ENCODE data around the gene CYLD. TPM values are rescaled to one million over a fixed set of nuclear protein-coding genes. Genes with fewer than 3 reads are reported as not detected.
A peak's percentile ranks its signal among the peaks of the same experiment; 100 is the strongest.

The CYLD gene
- total RNA-seq, 1 experiment from 2014 or later, result 11.9 TPM

DNA sequence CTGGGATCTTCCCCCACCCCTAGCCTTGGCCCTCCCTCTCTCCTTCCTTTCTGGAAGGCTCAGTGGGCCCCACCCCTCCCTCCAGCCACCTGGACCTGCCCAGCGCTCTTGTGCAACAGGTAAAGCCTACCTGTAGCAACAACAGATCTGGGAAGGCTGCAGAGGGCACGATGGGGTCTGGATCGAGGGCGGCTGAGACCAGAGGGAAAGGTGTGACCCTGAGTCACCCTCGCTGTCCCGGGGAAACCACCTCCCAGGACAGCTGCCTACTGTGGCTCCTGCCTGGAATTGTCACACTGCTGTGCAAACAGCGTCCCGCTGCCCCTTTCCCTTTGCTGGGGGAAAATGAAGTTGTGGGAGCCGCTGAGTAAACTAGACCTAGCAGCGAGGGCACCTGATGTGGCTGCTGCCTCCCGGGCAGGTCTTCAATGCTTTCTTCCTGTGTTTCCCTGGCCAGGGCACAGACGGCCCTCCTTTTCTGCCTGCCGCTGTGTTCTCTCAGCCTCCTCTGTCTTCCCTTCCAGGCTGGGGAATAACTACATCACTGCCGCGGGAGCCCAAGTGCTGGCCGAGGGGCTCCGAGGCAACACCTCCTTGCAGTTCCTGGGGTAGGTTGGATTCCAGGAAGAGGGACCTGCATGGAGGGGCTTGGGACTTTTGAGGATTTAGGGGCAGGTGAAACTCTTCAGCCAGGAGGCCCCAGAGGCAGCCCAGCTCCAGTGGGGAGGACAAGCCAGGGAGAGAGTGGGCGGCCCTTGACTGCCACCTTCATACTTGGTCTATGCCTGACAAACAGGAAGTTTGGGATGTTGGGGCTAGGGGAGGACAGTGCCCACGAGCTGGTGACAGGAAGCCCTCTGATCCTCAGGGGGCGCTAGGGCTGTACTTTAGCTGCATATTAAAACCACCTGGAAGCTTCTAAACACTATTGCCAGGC is 22.2 kb upstream of the CYLD start:
- Histone ChIP-seq H3K27me3 (ENCODE audit: insufficient read depth, low read length) (no peaks in the 10 kb centered on the region), H4K20me1 (ENCODE audit: insufficient read depth) (no peaks in the 10 kb centered on the region), H3K27ac (ENCODE audit: low read depth, low read length) (no peak overlapping the region), H3K36me3 (ENCODE audit: control insufficient read depth in 1 of 2, insufficient read depth in 2 of 2, low read length in 2 of 2) (0 out of 4 replicates have a peak, but pooled peaks cover 0 to 2% of the 10 kb centered on the region in 2 experiments), H3K4me3 (replicated peaks in 1 of 2; ENCODE audit: low read depth in 1 of 2, low read length in 2 of 2) (no peak overlapping the region), H3K4me1 (ENCODE audit: control insufficient read depth in 1 of 2, insufficient read depth in 2 of 2, low read length in 2 of 2) (peaks cover 2 to 13% of the 10 kb centered on the region in 2 experiments; a peak in 3 of 4 replicates), H3K9me2 (ENCODE audit: insufficient read depth) (no peaks in the 10 kb centered on the region), H2AFZ (ENCODE audit: low read depth, low read length, poor library complexity, severe bottlenecking) (no peak overlapping the region), H3K79me2 (ENCODE audit: insufficient read depth, low read length) (no peaks in the 10 kb centered on the region), H3K9ac (ENCODE audit: low read length) (no peak overlapping the region), H3K4me2 (ENCODE audit: low read length) (no peak overlapping the region), H3K9me3 (ENCODE audit: control insufficient read depth in 1 of 2, insufficient read depth in 1 of 2, low read depth in 1 of 2, low read length in 2 of 2) (no peaks in the 10 kb centered on the region)
- no peak for DNase-seq (ENCODE audit: low read depth, low spot score)
- CTCF ChIA-PET, result no interaction called here
- no peak for TF ChIP-seq SRF (IDR thresholded peaks at IDR 0.05; ENCODE audit: low read depth)
- no peak for TF ChIP-seq ELF1 (IDR thresholded peaks at IDR 0.05; ENCODE audit: borderline replicate concordance, low read depth)
- TF ChIP-seq CEBPB (IDR thresholded peaks at IDR 0.05; ENCODE audit: low read depth), result peak; percentile 61; the same call in 1 of the 2 replicates
- TF ChIP-seq JUND (IDR thresholded peaks at IDR 0.05), result no peak
- intact Hi-C loops (cut with micrococcal nuclease), result no loop called here
- POLR2A ChIA-PET, result no interaction called here
- RAD21 ChIA-PET (ENCODE audit: low non-redundant PET in 1 of 2, low total read pairs in 2 of 2, uncharacterized antibody in 2 of 2, unreplicated experiment in 2 of 2), result no interaction called here
- BruUV-seq (replicated peaks), result no TSS peak
- peak; percentile 55 for ATAC-seq

DNA sequence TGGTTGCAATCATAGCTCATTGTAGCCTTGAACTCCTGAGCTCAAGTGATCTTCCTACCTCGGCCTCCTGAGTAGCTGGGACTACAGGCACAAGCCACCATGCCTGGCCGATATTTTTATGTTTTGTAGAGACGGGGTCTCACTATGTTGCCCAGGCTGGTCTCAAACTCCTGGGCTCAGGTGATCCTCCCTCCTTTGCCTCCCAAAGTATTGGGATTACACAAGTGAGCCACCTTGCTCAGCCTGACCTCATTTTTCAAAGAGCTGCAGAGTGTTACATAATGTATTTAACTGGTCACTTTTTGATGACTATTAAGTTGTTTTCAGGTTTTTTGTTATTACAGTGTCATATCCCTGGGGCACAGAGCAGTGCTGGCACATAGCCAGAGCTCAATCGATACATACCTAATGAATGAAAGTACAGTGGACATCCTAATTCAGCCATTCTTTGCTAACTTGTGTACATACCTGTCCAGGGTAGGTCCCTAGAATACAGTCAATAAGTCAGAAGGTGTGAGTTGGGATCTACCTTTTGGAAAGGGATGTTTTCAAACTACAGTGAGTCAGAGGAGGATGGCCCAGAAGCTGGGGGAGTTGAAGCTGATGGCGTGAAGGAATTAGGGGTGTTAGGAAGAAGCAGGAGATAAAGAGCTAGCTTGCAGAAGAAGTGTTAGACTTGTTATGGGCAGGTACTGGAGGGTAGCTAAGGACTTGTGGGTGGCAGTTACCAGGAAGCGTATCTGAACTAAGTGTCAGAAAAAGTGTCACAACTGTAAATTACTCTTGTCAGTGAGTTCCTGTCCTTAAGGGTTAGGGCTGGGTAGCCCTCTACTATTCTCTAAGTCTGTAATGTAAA is 20.1 kb upstream of the CYLD start:
- no peak for ATAC-seq
- Histone ChIP-seq H3K4me1 (ENCODE audit: control insufficient read depth in 1 of 2, insufficient read depth in 2 of 2, low read length in 2 of 2) (peaks cover 2 to 13% of the 10 kb centered on the region in 2 experiments; a peak in 3 of 4 replicates), H3K4me2 (ENCODE audit: low read length) (no peak overlapping the region), H3K79me2 (ENCODE audit: insufficient read depth, low read length) (no peaks in the 10 kb centered on the region), H3K9ac (ENCODE audit: low read length) (no peak overlapping the region), H3K9me2 (ENCODE audit: insufficient read depth) (no peaks in the 10 kb centered on the region), H3K9me3 (ENCODE audit: control insufficient read depth in 1 of 2, insufficient read depth in 1 of 2, low read depth in 1 of 2, low read length in 2 of 2) (no peaks in the 10 kb centered on the region), H4K20me1 (ENCODE audit: insufficient read depth) (no peaks in the 10 kb centered on the region), H3K27ac (ENCODE audit: low read depth, low read length) (no peak overlapping the region), H2AFZ (ENCODE audit: low read depth, low read length, poor library complexity, severe bottlenecking) (no peak overlapping the region), H3K27me3 (ENCODE audit: insufficient read depth, low read length) (no peaks in the 10 kb centered on the region), H3K36me3 (ENCODE audit: control insufficient read depth in 1 of 2, insufficient read depth in 2 of 2, low read length in 2 of 2) (0 out of 4 replicates have a peak, but pooled peaks cover 0 to 2% of the 10 kb centered on the region in 2 experiments), H3K4me3 (replicated peaks in 1 of 2; ENCODE audit: low read depth in 1 of 2, low read length in 2 of 2) (no peak overlapping the region)
- CTCF ChIA-PET, result no interaction called here
- RAD21 ChIA-PET (ENCODE audit: low non-redundant PET in 1 of 2, low total read pairs in 2 of 2, uncharacterized antibody in 2 of 2, unreplicated experiment in 2 of 2), result no interaction called here
- POLR2A ChIA-PET, result no interaction called here
- DNase-seq (ENCODE audit: low read depth, low spot score), result no peak
- no TSS peak for BruUV-seq (replicated peaks)
- intact Hi-C loops (cut with micrococcal nuclease), result no loop called here
- no peak for TF ChIP-seq ELF1 (IDR thresholded peaks at IDR 0.05; ENCODE audit: borderline replicate concordance, low read depth)
- TF ChIP-seq EZH2 (IDR thresholded peaks at IDR 0.05), result no peak
- no peak for TF ChIP-seq JUND (IDR thresholded peaks at IDR 0.05)
- no peak for TF ChIP-seq SRF (IDR thresholded peaks at IDR 0.05; ENCODE audit: low read depth)
- TF ChIP-seq YY1 (IDR thresholded peaks at IDR 0.05; ENCODE audit: extremely low read depth, insufficient replicate concordance, low read depth, low read length), result no peak
- no peak for TF ChIP-seq RAD21 (IDR thresholded peaks at IDR 0.05; ENCODE audit: low read depth)
- TF ChIP-seq CEBPB (IDR thresholded peaks at IDR 0.05; ENCODE audit: low read depth), result no peak
- TF ChIP-seq, protein P1, sequence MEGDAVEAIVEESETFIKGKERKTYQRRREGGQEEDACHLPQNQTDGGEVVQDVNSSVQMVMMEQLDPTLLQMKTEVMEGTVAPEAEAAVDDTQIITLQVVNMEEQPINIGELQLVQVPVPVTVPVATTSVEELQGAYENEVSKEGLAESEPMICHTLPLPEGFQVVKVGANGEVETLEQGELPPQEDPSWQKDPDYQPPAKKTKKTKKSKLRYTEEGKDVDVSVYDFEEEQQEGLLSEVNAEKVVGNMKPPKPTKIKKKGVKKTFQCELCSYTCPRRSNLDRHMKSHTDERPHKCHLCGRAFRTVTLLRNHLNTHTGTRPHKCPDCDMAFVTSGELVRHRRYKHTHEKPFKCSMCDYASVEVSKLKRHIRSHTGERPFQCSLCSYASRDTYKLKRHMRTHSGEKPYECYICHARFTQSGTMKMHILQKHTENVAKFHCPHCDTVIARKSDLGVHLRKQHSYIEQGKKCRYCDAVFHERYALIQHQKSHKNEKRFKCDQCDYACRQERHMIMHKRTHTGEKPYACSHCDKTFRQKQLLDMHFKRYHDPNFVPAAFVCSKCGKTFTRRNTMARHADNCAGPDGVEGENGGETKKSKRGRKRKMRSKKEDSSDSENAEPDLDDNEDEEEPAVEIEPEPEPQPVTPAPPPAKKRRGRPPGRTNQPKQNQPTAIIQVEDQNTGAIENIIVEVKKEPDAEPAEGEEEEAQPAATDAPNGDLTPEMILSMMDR (IDR thresholded peaks at IDR 0.05 in 2 of 3, conservative IDR thresholded peaks at IDR 0.05 in 1 of 3; ENCODE audit: borderline replicate concordance in 1 of 3, insufficient read depth in 1 of 3, low read depth in 2 of 3, low read length in 2 of 3), result no peak
- TF ChIP-seq POLR2A (IDR thresholded peaks at IDR 0.05; ENCODE audit: borderline replicate concordance, extremely low read depth, insufficient read depth, insufficient read length), result no peak
- TF ChIP-seq EZH2phosphoT487 (IDR thresholded peaks at IDR 0.05; ENCODE audit: borderline replicate concordance), result no peak
- no peak for TF ChIP-seq TCF7L2 (IDR thresholded peaks at IDR 0.05; ENCODE audit: borderline replicate concordance, extremely low read depth, insufficient read depth, insufficient read length)
- TF ChIP-seq, protein P2, sequence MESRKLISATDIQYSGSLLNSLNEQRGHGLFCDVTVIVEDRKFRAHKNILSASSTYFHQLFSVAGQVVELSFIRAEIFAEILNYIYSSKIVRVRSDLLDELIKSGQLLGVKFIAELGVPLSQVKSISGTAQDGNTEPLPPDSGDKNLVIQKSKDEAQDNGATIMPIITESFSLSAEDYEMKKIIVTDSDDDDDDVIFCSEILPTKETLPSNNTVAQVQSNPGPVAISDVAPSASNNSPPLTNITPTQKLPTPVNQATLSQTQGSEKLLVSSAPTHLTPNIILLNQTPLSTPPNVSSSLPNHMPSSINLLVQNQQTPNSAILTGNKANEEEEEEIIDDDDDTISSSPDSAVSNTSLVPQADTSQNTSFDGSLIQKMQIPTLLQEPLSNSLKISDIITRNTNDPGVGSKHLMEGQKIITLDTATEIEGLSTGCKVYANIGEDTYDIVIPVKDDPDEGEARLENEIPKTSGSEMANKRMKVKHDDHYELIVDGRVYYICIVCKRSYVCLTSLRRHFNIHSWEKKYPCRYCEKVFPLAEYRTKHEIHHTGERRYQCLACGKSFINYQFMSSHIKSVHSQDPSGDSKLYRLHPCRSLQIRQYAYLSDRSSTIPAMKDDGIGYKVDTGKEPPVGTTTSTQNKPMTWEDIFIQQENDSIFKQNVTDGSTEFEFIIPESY (IDR thresholded peaks at IDR 0.05; ENCODE audit: extremely low read depth, insufficient replicate concordance, low read length), result no peak
